Sigmoid colon (tissue), 7 donors: ENCODE data around the gene MED25. TPM values are rescaled to one million over a fixed set of nuclear protein-coding genes. Genes with fewer than 3 reads are reported as not detected.

Experiments used
- DNase-seq: peaks from one replicate; pipeline ENCODE4 v3.0.0-alpha.2; 2019
- H3K27ac ChIP-seq, 4 donors: fragments of 200-600 bp; sonication (generic); one replicate each; pipeline ENCODE4 v1.5.1; 2016 to 2019; ENCODE audit warnings: mild to moderate bottlenecking in 1 of 4
- H3K27me3 ChIP-seq, 3 donors: fragments of 200-600 bp; sonication (generic); one replicate each; pipeline ENCODE4 v1.5.1; 2019; ENCODE audit warnings: mild to moderate bottlenecking in 1 of 3
- H3K36me3 ChIP-seq, 4 donors: fragments of 200-600 bp; sonication (generic); one replicate each; pipeline ENCODE4 v1.5.1; 2016 to 2019
- H3K4me1 ChIP-seq, 4 donors: fragments of 200-600 bp; sonication (generic); one replicate each; pipeline ENCODE4 v1.5.1; 2017 to 2019
- H3K4me3 ChIP-seq, 4 donors: fragments of 200-600 bp; sonication (generic); one replicate each; pipeline ENCODE4 v1.5.1; 2017 to 2019; ENCODE audit warnings: mild to moderate bottlenecking in 2 of 4, moderate library complexity in 1 of 4
- H3K9me3 ChIP-seq, 4 donors: fragments of 200-600 bp in 3 of 4; sonication (generic) in 3 of 4; one replicate each; pipeline versions ENCODE4 v1.5.1 to v1.6.1; 2013 to 2019
- EP300 ChIP-seq, 4 donors: sonication (generic); formaldehyde crosslinking; IDR thresholded peaks; one replicate each; pipeline ENCODE4 v1.6.1; 2017; ENCODE audit warnings: antibody characterized with exemption in 4 of 4
- POLR2A ChIP-seq, 2 donors: fragments of 450-650 bp; IDR thresholded peaks; one replicate each; pipeline ENCODE4 v1.6.1; 2016; ENCODE audit warnings: antibody characterized with exemption in 2 of 2, mild to moderate bottlenecking in 2 of 2, moderate library complexity in 2 of 2
- POLR2AphosphoS5 ChIP-seq, 4 donors: sonication (generic); formaldehyde crosslinking; IDR thresholded peaks; one replicate each; pipeline ENCODE4 v1.6.1; 2017; ENCODE audit warnings: antibody characterized with exemption in 4 of 4
- WGBS, 2 donors: extraction: QIAGEN DNeasy Blood & Tissue Kit; methylation state at CpG; one replicate each; pipeline ENCODE4 v1.1.7; 2013; 5-methylcytosine and 5-hydroxymethylcytosine counted together
- intact Hi-C: fragments of 100-400 bp; cut with DNase I; formaldehyde crosslinking; loops from one replicate; pipeline ENCODE4 v1.15.1; 2023
- polyA plus RNA-seq, 3 donors: library from polyadenylated mRNA; stranded (reverse); fragments of 200-250 nt; gene quantifications; one replicate each; pipeline ENCODE4 v1.2.3, GENCODE V29; 2013
- total RNA-seq, 4 donors: library from RNA; depleted of rRNA; stranded (reverse); fragments of >200 nt; gene quantifications; one replicate each; pipeline ENCODE4 v1.1.0, GENCODE V29; 2016
- TF ChIP-seq, protein P1 (sequence below), 4 experiments: fragments of 450-650 bp in 3 of 4; fragments of 200-600 bp in 1 of 4; IDR thresholded peaks; one replicate each; pipeline ENCODE4 v1.5.1; 2016 to 2019; ENCODE audit warnings: antibody characterized with exemption in 4 of 4, mild to moderate bottlenecking in 3 of 4, moderate library complexity in 2 of 4
- donor health status: healthy with polysubstance abuse.
- donor health status: Bipolar disorder and iron deficiency.
- donor health status: healthy.

Gene MED25
- total and polyA plus RNA-seq, 7 donors = 17.8 to 45.4 (median 23.3) TPM

DNA sequence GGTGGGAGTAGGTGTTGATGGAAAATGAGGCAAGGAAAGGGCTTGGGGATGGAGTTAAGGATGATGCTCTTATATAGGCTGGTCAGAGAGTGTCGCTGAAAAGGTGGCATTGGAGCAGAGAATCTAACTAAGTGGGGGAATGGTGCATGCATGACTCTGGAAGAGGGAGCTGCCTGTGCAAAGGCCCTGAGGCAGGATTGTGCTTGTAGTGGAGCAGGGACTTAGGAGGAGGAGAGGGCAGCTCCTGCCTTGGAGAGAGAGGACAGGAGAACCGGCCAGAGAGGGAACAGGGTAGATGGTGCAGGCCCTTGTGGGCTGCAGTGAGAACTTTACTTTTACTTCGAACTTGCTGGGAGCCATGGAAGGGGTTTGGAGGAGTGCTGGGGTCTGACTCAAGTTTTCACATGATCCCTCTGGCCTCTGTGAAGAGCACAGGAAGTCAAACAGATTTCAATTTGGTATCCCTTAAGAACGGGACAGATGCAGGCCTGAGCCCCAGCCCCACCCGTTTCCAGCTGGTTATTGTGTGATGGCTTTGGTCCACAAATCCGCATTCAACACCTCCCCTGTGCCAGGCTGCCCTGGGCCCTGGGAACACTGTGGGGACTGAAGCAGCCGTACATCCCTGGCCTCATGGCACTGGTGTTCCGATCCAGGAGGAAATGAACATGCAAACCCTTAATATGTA is 44.3 kb upstream of the MED25 start:
- H3K9me3 ChIP-seq = no peaks in the 10 kb centered on the region
- no peaks in the 10 kb centered on the region for H3K27me3 ChIP-seq
- no peak overlapping the region for H3K27ac ChIP-seq
- intact Hi-C loops = no loop called here
- 76 to 86% methylated on average over 8 of the region's 8 CpGs for WGBS, 2 donors
- TF ChIP-seq, protein P1, sequence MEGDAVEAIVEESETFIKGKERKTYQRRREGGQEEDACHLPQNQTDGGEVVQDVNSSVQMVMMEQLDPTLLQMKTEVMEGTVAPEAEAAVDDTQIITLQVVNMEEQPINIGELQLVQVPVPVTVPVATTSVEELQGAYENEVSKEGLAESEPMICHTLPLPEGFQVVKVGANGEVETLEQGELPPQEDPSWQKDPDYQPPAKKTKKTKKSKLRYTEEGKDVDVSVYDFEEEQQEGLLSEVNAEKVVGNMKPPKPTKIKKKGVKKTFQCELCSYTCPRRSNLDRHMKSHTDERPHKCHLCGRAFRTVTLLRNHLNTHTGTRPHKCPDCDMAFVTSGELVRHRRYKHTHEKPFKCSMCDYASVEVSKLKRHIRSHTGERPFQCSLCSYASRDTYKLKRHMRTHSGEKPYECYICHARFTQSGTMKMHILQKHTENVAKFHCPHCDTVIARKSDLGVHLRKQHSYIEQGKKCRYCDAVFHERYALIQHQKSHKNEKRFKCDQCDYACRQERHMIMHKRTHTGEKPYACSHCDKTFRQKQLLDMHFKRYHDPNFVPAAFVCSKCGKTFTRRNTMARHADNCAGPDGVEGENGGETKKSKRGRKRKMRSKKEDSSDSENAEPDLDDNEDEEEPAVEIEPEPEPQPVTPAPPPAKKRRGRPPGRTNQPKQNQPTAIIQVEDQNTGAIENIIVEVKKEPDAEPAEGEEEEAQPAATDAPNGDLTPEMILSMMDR (IDR thresholded peaks at IDR 0.05) = no peak
- TF ChIP-seq EP300 (IDR thresholded peaks at IDR 0.05) (no peak), POLR2AphosphoS5 (IDR thresholded peaks at IDR 0.05) (no peak), POLR2A (IDR thresholded peaks at IDR 0.05) (no peak)
- no peak for DNase-seq
- peaks cover 0 to 10% (median 0%) of the 10 kb centered on the region in 4 donors for H3K36me3 ChIP-seq
- no peak overlapping the region for H3K4me3 ChIP-seq
- H3K4me1 ChIP-seq = peaks cover 0 to 13% (median 5%) of the 10 kb centered on the region in 4 donors

DNA sequence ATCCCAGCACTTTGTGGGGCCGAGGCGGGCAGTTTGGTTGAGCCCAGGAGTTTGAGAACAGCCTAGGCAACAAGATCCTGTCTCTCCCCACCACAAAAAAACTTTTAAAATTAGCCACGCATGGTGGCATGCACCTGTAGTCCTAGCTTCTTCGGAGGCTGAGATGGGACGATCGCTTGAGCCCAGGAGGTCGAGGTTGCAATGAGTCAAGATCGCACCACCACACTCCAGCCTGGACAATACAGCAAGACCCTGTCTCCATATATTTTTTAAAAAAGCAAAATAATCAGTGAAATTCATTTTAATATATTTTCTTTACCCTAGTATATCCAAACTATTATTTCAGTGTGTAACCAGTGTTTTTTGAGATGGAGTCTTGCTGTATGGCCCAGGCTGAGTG is 43.1 kb upstream of the MED25 start:
- 97% methylated on average over 8 of the region's 8 CpGs for WGBS, 2 donors
- no peak for TF ChIP-seq POLR2A (IDR thresholded peaks at IDR 0.05)
- no peak for TF ChIP-seq EP300 (IDR thresholded peaks at IDR 0.05)
- no peak for TF ChIP-seq POLR2AphosphoS5 (IDR thresholded peaks at IDR 0.05)
- TF ChIP-seq, protein P1 (IDR thresholded peaks at IDR 0.05) = no peak
- H3K4me3 ChIP-seq = no peak overlapping the region
- no peaks in the 10 kb centered on the region for H3K9me3 ChIP-seq
- H3K27me3 ChIP-seq = no peaks in the 10 kb centered on the region
- H3K4me1 ChIP-seq = peaks cover 0 to 5% (median 0%) of the 10 kb centered on the region in 4 donors
- no peak overlapping the region for H3K27ac ChIP-seq
- no peak for DNase-seq
- H3K36me3 ChIP-seq = peaks cover 0 to 10% (median 0%) of the 10 kb centered on the region in 4 donors
- intact Hi-C loops = no loop called here

DNA sequence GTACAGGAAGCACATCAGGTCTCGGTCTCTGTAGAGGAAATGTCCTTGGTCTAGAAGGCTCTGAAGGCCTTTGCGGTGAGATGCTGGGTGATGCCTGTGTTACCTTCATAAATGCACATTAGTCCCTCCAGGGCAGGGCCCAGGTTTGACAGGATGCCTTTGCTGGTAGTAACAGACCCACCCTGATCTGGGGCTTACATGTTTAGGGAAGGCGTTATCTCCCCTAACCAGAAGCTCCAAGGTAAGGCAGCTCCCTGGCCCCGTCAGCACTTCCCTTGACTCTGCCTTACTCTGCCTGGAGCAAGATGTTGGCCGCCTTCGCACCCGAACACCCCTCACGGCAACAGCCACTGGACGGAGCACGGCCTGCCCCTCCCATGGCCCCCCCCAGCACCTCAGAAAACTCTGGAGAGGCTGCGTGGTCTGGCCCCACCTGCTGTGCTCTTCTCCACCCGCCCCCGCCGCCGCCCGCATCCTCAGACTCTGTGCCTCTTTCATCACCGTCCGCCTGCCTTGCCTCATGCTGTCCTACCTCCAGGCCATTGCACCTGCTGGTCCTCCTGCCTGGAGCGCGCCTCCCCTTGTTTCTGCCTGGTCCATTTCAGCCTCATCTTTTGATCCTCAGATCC is 42.2 kb upstream of the MED25 start:
- Histone ChIP-seq H3K4me3 (no peak overlapping the region), H3K4me1 (peaks cover 0 to under 1% (median 0%) of the 10 kb centered on the region in 4 donors), H3K9me3 (no peaks in the 10 kb centered on the region), H3K27ac (no peak overlapping the region), H3K27me3 (no peaks in the 10 kb centered on the region), H3K36me3 (peaks cover 0 to 10% (median 0%) of the 10 kb centered on the region in 4 donors)
- intact Hi-C loops = no loop called here
- no peak for DNase-seq
- 95% methylated on average over 20 of the region's 20 CpGs for WGBS, 2 donors
- TF ChIP-seq, protein P1 (IDR thresholded peaks at IDR 0.05) = no peak
- TF ChIP-seq POLR2AphosphoS5 (IDR thresholded peaks at IDR 0.05) = no peak
- TF ChIP-seq POLR2A (IDR thresholded peaks at IDR 0.05) = no peak
- TF ChIP-seq EP300 (IDR thresholded peaks at IDR 0.05) = no peak

DNA sequence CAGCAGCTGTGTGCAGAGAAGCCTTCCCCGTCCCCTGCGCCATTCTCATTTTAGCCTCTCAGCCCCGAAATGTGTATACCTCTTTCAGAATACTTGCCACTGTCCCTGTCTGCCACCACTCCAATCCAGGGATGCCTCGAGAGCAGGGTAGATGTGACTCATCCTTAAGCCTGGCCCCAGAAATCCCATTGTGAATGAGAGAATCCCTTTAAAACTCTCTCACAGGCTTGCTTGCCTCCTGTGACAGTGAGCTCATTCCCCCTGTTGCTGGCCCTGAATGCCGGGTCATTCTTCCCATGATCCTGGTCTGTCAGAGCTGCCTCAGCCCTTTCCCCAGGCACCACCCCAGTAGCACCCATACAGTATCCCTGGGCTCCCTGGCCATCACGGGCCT is 41.7 kb upstream of the MED25 start:
- WGBS, 2 donors = 96% methylated on average over 6 of the region's 6 CpGs
- no peaks in the 10 kb centered on the region for H3K4me1 ChIP-seq
- H3K27ac ChIP-seq = no peak overlapping the region
- H3K36me3 ChIP-seq = peaks cover 0 to 10% (median 0%) of the 10 kb centered on the region in 4 donors
- intact Hi-C loops = no loop called here
- no peak overlapping the region for H3K4me3 ChIP-seq
- H3K27me3 ChIP-seq = no peaks in the 10 kb centered on the region
- no peak for TF ChIP-seq POLR2A (IDR thresholded peaks at IDR 0.05)
- no peaks in the 10 kb centered on the region for H3K9me3 ChIP-seq
- DNase-seq = no peak

DNA sequence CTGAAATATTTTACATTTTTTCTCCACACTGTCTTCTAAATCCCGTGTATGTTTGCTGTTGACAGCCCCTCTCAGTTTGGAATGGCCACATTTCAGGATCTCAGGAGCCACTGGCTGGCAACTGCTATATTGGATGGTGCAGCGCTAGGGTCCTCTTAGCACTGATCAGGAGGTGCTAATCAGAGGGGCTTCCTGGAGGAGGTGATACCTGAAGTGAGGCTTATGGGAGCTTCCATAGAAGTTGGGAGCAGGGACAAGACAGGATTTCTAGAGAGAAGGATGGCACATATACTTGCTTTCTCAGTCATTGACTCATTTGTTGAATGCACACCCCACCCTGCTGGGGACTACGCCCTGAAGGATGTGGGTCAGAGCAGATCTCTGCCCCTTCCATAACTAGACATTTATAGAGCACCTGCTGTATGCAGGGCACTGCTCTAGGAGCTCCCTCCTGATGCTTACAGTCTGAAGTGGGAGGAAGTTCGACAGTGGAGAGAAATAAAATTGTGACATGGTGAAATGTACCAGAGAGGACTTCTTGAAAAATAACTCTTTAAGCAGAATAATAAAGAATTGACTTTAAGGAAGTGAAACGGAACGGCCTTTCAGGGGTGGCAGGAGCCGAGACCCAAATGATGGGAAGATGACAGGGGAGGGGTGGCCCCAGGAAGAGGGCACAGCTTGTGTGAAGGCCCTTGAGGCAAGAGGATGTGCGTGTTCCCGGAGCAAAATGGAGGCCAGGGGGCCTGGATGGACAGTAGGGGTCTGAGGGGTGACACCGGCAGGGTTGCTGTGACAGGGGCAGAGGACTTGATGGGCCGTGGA is 38.1 kb upstream of the MED25 start:
- Histone ChIP-seq H3K27me3 (no peaks in the 10 kb centered on the region), H3K27ac (no peak overlapping the region), H3K9me3 (no peaks in the 10 kb centered on the region), H3K4me3 (no peak overlapping the region), H3K36me3 (peaks cover 11 to 38% (median 15%) of the 10 kb centered on the region in 4 donors), H3K4me1 (no peaks in the 10 kb centered on the region)
- WGBS, 2 donors = 77 to 89% methylated on average over 11 of the region's 11 CpGs
- TF ChIP-seq, protein P1 (IDR thresholded peaks at IDR 0.05) = no peak
- TF ChIP-seq EP300 (IDR thresholded peaks at IDR 0.05) = no peak
- no peak for TF ChIP-seq POLR2AphosphoS5 (IDR thresholded peaks at IDR 0.05)
- TF ChIP-seq POLR2A (IDR thresholded peaks at IDR 0.05) = no peak
- DNase-seq = no peak
- intact Hi-C loops = no loop called here
